ENCODE data around the gene PODXL2.
"Not testable (repeated sequence)": the region's sequence is repeated elsewhere in the genome, so short reads cannot be mapped to it uniquely, and the experiment has no call there.

The PODXL2 gene

GRCh38 chr3:127628788-127629466 is at the start of gene PODXL2:
Gene PODXL2, plus strand, starts transcription at chr3:127629185. Its CDS starts 35 bp downstream, at chr3:127629220.
- DNase-seq = peak; percentile 30

GRCh38 chr3:127580327-127581060 is 48.5 kb upstream of the PODXL2 start:
- DNase-seq = no peak

- no peak for DNase-seq
Observed at GRCh38 chr3:127584734-127585133, 44.3 kb upstream of the PODXL2 start.

- DNase-seq = no peak
Observed at GRCh38 chr3:127585163-127585812, 43.7 kb upstream of the PODXL2 start.

- no peak for DNase-seq
Observed at GRCh38 chr3:127585813-127586413, 43.1 kb upstream of the PODXL2 start.

- DNase-seq = no peak
Observed at GRCh38 chr3:127587876-127588275, 41.1 kb upstream of the PODXL2 start.

GRCh38 chr3:127588806-127589577 is 40.0 kb upstream of the PODXL2 start:
- no peak for DNase-seq

- no peak for DNase-seq
Observed at GRCh38 chr3:127589600-127590281, 39.2 kb upstream of the PODXL2 start.

- no peak for DNase-seq
Observed at GRCh38 chr3:127590282-127590592, 38.7 kb upstream of the PODXL2 start.

GRCh38 chr3:127590593-127591465 is 38.2 kb upstream of the PODXL2 start, which contains the start of gene TPRA1:
Gene TPRA1, minus strand, starts transcription at chr3:127590733. Its CDS starts 10,587 bp downstream, at chr3:127580146.
- DNase-seq = peak; percentile 96

GRCh38 chr3:127593178-127593577 is 35.8 kb upstream of the PODXL2 start:
- DNase-seq = no peak

GRCh38 chr3:127595303-127595702 is 33.7 kb upstream of the PODXL2 start:
- no peak for DNase-seq

GRCh38 chr3:127597020-127597771 is 31.8 kb upstream of the PODXL2 start:
- DNase-seq = no peak

- no peak for DNase-seq
Observed at GRCh38 chr3:127598841-127599570, 30.0 kb upstream of the PODXL2 start.

- no peak for DNase-seq
Observed at GRCh38 chr3:127600749-127601456, 28.1 kb upstream of the PODXL2 start.

GRCh38 chr3:127604035-127604434 is 24.9 kb upstream of the PODXL2 start:
- DNase-seq = no peak

GRCh38 chr3:127604546-127605165 is 24.3 kb upstream of the PODXL2 start:
- DNase-seq = no peak

GRCh38 chr3:127605547-127605946 is 23.4 kb upstream of the PODXL2 start:
- not testable (repeated sequence) for DNase-seq
